Activated CD4-positive, alpha-beta T cell treated with anti-CD3 and anti-CD28 coated beads, Interleukin-2, amount 10 ng/mL, durations not matched to agents 7 days and 5 days (primary cell): ENCODE data around the gene CHRNA9. TPM values are rescaled to one million over a fixed set of nuclear protein-coding genes. Genes with fewer than 3 reads are reported as not detected.

Experiments
- CTCF ChIA-PET: fragments of 350-600 bp; sonication (Branson Sonifier 250); formaldehyde crosslinking; loops from one replicate; lab custom pipeline; 2021; ENCODE audit warnings: antibody characterized with exemption; lab: Charles Lee
- POLR2A ChIA-PET: fragments of 350-600 bp; sonication (Branson Sonifier 250); formaldehyde crosslinking; loops from one replicate; lab custom pipeline; 2021; ENCODE audit warnings: antibody characterized with exemption; lab: Charles Lee
- DNase-seq: peaks from one replicate; pipeline ENCODE4 v3.0.0-alpha.2; 2020
- H3K27ac Mint-ChIP-seq: one replicate; pipeline ENCODE4 v1.8.0; 2021; ENCODE audit warnings: mild to moderate bottlenecking, moderate library complexity, mixed read lengths
- H3K27me3 Mint-ChIP-seq: one replicate; pipeline ENCODE4 v1.8.0; 2021; ENCODE audit warnings: mixed read lengths
- H3K36me3 Mint-ChIP-seq: one replicate; pipeline ENCODE4 v1.8.0; 2021; ENCODE audit warnings: low read depth, mixed read lengths
- H3K4me1 Mint-ChIP-seq: one replicate; pipeline ENCODE4 v1.8.0; 2021; ENCODE audit warnings: mixed read lengths
- H3K4me3 Mint-ChIP-seq: one replicate; pipeline ENCODE4 v1.8.0; 2021; ENCODE audit warnings: mild to moderate bottlenecking, moderate library complexity, mixed read lengths
- H3K9me3 Mint-ChIP-seq: one replicate; pipeline ENCODE4 v1.8.0; 2021; ENCODE audit warnings: mixed read lengths
- total RNA-seq, 2 experiments: library from RNA; stranded (reverse); gene quantifications; one replicate each; pipeline ENCODE4 v1.2.3, GENCODE V29; 2021

The CHRNA9 gene
- total RNA-seq, 2 experiments from 2014 or later = not detected

- Mint-ChIP-seq H3K27ac (peak overlapping the region; percentile 34), H3K36me3 (no peaks in the 10 kb centered on the region), H3K27me3 (no peaks in the 10 kb centered on the region), H3K4me1 (peaks cover 77% of the 10 kb centered on the region), H3K9me3 (no peaks in the 10 kb centered on the region), H3K4me3 (peak overlapping the region; percentile 5)
- peak; percentile 56 for DNase-seq
- CTCF ChIA-PET = interaction anchor here (0.7 to 4.1 kb wide), 5 partner anchors 100 to 336 kb away, joined by 3 to 19 read pairs (median 3); partner anchors contain the start of gene N4BP2
- POLR2A ChIA-PET = interaction anchor here (0.7 kb wide), 1 partner anchor 117 kb away, joined by 3 read pairs; no protein-coding TSS in a partner anchor
Measured at GRCh38 chr4:40311811-40312346, 23.3 kb upstream of the CHRNA9 start.

GRCh38 chr4:40314951-40315350, 20.2 kb upstream of the CHRNA9 start:
- peaks cover 61% of the 10 kb centered on the region for H3K4me1 Mint-ChIP-seq
- H3K27ac Mint-ChIP-seq = no peak overlapping the region
- no peaks in the 10 kb centered on the region for H3K9me3 Mint-ChIP-seq
- H3K36me3 Mint-ChIP-seq = no peaks in the 10 kb centered on the region
- DNase-seq = no peak
- CTCF ChIA-PET = no interaction called here
- H3K27me3 Mint-ChIP-seq = no peaks in the 10 kb centered on the region
- POLR2A ChIA-PET = no interaction called here
- no peak overlapping the region for H3K4me3 Mint-ChIP-seq

- POLR2A ChIA-PET = interaction anchor here (0.6 to 1.5 kb wide), 4 partner anchors 94 to 352 kb away, joined by 3 to 12 read pairs (median 4); no protein-coding TSS in a partner anchor
- no peaks in the 10 kb centered on the region for H3K36me3 Mint-ChIP-seq
- peak overlapping the region; percentile 48 for H3K4me3 Mint-ChIP-seq
- peaks cover 56% of the 10 kb centered on the region for H3K4me1 Mint-ChIP-seq
- DNase-seq = peak; percentile 65
- CTCF ChIA-PET = interaction anchor here (0.6 to 2.4 kb wide), 41 partner anchors 9 to 581 kb away, joined by 3 to 36 read pairs (median 5); partner anchors contain the start of gene RHOH
- H3K9me3 Mint-ChIP-seq = no peaks in the 10 kb centered on the region
- H3K27me3 Mint-ChIP-seq = no peaks in the 10 kb centered on the region
- peak overlapping the region; percentile 90 for H3K27ac Mint-ChIP-seq
Measured at GRCh38 chr4:40316333-40316781, 18.8 kb upstream of the CHRNA9 start.

GRCh38 chr4:40316782-40317635, 18.1 kb upstream of the CHRNA9 start:
- CTCF ChIA-PET = interaction anchor here (0.6 to 2.4 kb wide), 44 partner anchors 9 to 580 kb away, joined by 3 to 36 read pairs (median 5); partner anchors contain the start of gene RHOH

GRCh38 chr4:40317916-40318658, 17.0 kb upstream of the CHRNA9 start:
- H3K27ac Mint-ChIP-seq = peak overlapping the region; percentile 79
- POLR2A ChIA-PET = interaction anchor here (0.6 to 1.5 kb wide), 3 partner anchors 116 to 122 kb away, joined by 3 to 12 read pairs (median 3); no protein-coding TSS in a partner anchor
- peaks cover 54% of the 10 kb centered on the region for H3K4me1 Mint-ChIP-seq
- H3K4me3 Mint-ChIP-seq = no peak overlapping the region
- no peaks in the 10 kb centered on the region for H3K9me3 Mint-ChIP-seq
- no peak for DNase-seq
- no peaks in the 10 kb centered on the region for H3K27me3 Mint-ChIP-seq
- no peaks in the 10 kb centered on the region for H3K36me3 Mint-ChIP-seq
- CTCF ChIA-PET = interaction anchor here (0.6 to 2.4 kb wide), 32 partner anchors 8 to 354 kb away, joined by 3 to 36 read pairs (median 5); partner anchors contain the start of gene RHOH

More at GRCh38 chr4:40316782-40317635, 18.1 kb upstream of the CHRNA9 start:
- Mint-ChIP-seq H3K27me3 (no peaks in the 10 kb centered on the region), H3K27ac (peak overlapping the region; percentile 90), H3K4me3 (peak overlapping the region; percentile 48), H3K4me1 (peaks cover 57% of the 10 kb centered on the region), H3K36me3 (no peaks in the 10 kb centered on the region), H3K9me3 (no peaks in the 10 kb centered on the region)
- DNase-seq = peak; percentile 73
- POLR2A ChIA-PET = interaction anchor here (0.6 to 1.5 kb wide), 3 partner anchors 94 to 352 kb away, joined by 3 to 12 read pairs (median 5); no protein-coding TSS in a partner anchor

GRCh38 chr4:40321574-40322275, 13.4 kb upstream of the CHRNA9 start:
- POLR2A ChIA-PET = no interaction called here
- no peaks in the 10 kb centered on the region for H3K36me3 Mint-ChIP-seq
- peak overlapping the region; percentile 17 for H3K27ac Mint-ChIP-seq

GRCh38 chr4:40322811-40323210, 12.3 kb upstream of the CHRNA9 start:
- POLR2A ChIA-PET = no interaction called here
- no peaks in the 10 kb centered on the region for H3K36me3 Mint-ChIP-seq
- CTCF ChIA-PET = no interaction called here
- no peaks in the 10 kb centered on the region for H3K27me3 Mint-ChIP-seq
- H3K9me3 Mint-ChIP-seq = no peaks in the 10 kb centered on the region
- DNase-seq = no peak
- H3K27ac Mint-ChIP-seq = no peak overlapping the region
- H3K4me1 Mint-ChIP-seq = peaks cover 43% of the 10 kb centered on the region
- no peak overlapping the region for H3K4me3 Mint-ChIP-seq

More at GRCh38 chr4:40321574-40322275, 13.4 kb upstream of the CHRNA9 start:
- Mint-ChIP-seq H3K4me1 (peaks cover 51% of the 10 kb centered on the region), H3K4me3 (no peak overlapping the region), H3K9me3 (no peaks in the 10 kb centered on the region), H3K27me3 (no peaks in the 10 kb centered on the region)
- CTCF ChIA-PET = interaction anchor here (0.6 to 1.6 kb wide), 5 partner anchors 11 to 344 kb away, joined by 3 to 5 read pairs (median 3); no protein-coding TSS in a partner anchor
- DNase-seq = no peak

- DNase-seq = no peak
- POLR2A ChIA-PET = no interaction called here
- H3K4me1 Mint-ChIP-seq = peaks cover 39% of the 10 kb centered on the region
- no peaks in the 10 kb centered on the region for H3K36me3 Mint-ChIP-seq
- no peak overlapping the region for H3K4me3 Mint-ChIP-seq
- H3K27me3 Mint-ChIP-seq = no peaks in the 10 kb centered on the region
- no peak overlapping the region for H3K27ac Mint-ChIP-seq
- CTCF ChIA-PET = interaction anchor here (1.4 kb wide), 1 partner anchor 11 kb away, joined by 3 read pairs; the partner anchor contains the start of gene CHRNA9
- no peaks in the 10 kb centered on the region for H3K9me3 Mint-ChIP-seq
Measured at GRCh38 chr4:40323866-40324265, 11.3 kb upstream of the CHRNA9 start.

GRCh38 chr4:40325406-40326019, 9.6 kb upstream of the CHRNA9 start:
- Mint-ChIP-seq H3K4me1 (peaks cover 33% of the 10 kb centered on the region), H3K27ac (peak overlapping the region; percentile 69), H3K4me3 (no peak overlapping the region), H3K36me3 (no peaks in the 10 kb centered on the region), H3K9me3 (no peaks in the 10 kb centered on the region), H3K27me3 (no peaks in the 10 kb centered on the region)
- ChIA-PET POLR2A (interaction anchor here (0.7 kb wide), 1 partner anchor 183 kb away, joined by 5 read pairs; no protein-coding TSS in a partner anchor), CTCF (interaction anchor here (0.6 to 3.3 kb wide), 23 partner anchors 8 to 302 kb away, joined by 3 to 36 read pairs (median 4); partner anchors contain the start of gene CHRNA9)
- DNase-seq = peak; percentile 80

- POLR2A ChIA-PET = no interaction called here
- no peaks in the 10 kb centered on the region for H3K9me3 Mint-ChIP-seq
- DNase-seq = no peak
- no peak overlapping the region for H3K27ac Mint-ChIP-seq
- peaks cover 1% of the 10 kb centered on the region for H3K27me3 Mint-ChIP-seq
- H3K4me1 Mint-ChIP-seq = peaks cover 20% of the 10 kb centered on the region
- H3K36me3 Mint-ChIP-seq = no peaks in the 10 kb centered on the region
- CTCF ChIA-PET = interaction anchor here (0.6 to 3.3 kb wide), 5 partner anchors 10 to 221 kb away, joined by 3 to 36 read pairs (median 12); no protein-coding TSS in a partner anchor
- no peak overlapping the region for H3K4me3 Mint-ChIP-seq
Measured at GRCh38 chr4:40327340-40327739, 7.8 kb upstream of the CHRNA9 start.

- no peaks in the 10 kb centered on the region for H3K36me3 Mint-ChIP-seq
- peaks cover 15% of the 10 kb centered on the region for H3K4me1 Mint-ChIP-seq
- no peak for DNase-seq
- H3K27me3 Mint-ChIP-seq = peaks cover 1% of the 10 kb centered on the region
- H3K4me3 Mint-ChIP-seq = no peak overlapping the region
- ChIA-PET POLR2A (no interaction called here), CTCF (interaction anchor here (0.6 to 2.8 kb wide), 2 partner anchors 12 to 181 kb away, joined by 3 to 12 read pairs; no protein-coding TSS in a partner anchor)
- no peak overlapping the region for H3K27ac Mint-ChIP-seq
- no peaks in the 10 kb centered on the region for H3K9me3 Mint-ChIP-seq
Measured at GRCh38 chr4:40328383-40328782, 6.8 kb upstream of the CHRNA9 start.
